Suppressor macrophage treated with lipopolysaccharide for 4 hours (primary cell): ENCODE results near the gene ZC3HAV1.
"Not testable (repeated sequence)": the region's sequence is repeated elsewhere in the genome, so short reads cannot be mapped to it uniquely, and the experiment has no call there.

Source experiments
- DNase-seq: peaks from one replicate; pipeline ENCODE4 v3.0.0-alpha.2; 2020

ZC3HAV1 gene

DNA sequence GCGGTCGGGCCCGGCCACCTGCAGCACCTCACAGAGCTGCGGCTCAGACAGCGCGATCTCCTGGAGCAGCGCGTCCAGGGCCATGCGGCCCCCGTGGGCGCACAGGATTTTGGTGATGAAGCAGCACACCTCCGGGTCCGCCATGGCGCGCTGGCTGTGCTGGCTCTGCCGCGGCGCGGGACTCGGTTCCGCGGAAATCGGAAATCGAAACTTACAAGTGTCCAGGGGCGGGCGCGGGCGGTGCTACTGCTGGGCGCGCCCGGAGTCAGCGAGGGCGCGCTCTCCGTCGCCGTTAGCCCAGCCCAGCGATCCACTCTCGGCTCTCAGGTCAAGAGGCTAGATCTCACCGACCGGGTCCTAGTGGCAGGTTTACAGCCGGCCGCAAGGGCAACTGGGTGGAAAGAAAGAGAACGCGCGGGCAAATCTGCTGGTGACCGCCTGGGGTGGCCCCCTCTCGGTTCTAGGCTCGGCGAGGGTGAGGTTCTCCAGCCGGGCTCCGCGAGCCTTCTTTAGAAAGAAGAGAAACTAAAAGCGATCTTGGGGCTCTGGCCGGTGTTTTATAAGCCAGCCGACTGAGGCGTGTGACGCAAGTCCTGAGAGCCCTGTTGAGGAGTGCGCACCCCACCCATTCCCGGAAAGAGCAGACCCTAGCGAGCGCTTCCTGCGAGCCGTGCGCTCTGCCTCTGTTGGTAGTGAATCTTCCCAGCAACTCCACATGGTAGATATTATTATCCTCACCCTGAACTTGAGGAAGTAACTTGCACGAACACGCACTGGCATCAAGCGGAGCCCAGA lies at the start of gene ZC3HAV1:
TSS of gene ZC3HAV1 (minus strand) at position 533 of the 795 bp plus-strand sequence. CDS start at position 144, 389 bp downstream.
- peak; percentile 99 for DNase-seq

DNA sequence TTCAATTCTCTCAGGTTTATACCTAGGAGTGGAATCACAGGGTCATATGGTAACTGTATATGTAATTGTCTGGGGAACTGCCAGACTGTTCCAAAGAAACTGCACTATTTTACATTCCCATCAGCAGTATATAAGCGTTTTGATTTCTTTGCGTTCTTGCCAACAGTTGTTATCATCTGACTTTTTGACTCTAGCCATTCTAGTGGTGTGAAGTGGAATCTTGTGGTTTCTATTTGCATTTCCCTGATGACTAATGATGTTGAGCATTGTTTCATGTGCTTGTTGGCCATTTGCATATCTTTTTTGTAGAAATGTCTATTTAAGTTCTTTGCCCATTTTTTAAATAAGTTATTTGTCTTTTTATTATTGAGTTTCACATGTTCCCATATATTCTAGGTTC lies 44.3 kb upstream of the ZC3HAV1 start:
- peak; percentile 47 for DNase-seq

DNA sequence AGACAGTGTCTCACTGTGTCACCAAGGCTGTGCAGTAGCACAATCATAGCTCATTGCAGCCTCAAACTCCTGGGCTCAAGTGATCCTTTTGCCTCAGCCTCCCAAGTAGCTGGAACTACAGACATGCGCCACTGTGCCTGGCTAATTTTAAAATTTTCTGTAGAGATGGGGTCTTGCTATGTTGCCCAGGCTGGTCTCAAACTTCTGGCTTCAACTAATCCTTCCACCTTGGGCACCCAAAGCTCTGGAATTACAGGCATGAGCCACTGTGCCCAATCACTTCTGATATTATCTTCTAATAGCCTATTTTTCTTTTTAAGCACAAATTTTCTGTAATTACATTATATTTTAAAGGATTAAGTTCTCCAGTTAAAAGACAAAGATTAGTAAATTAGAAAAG lies 42.6 kb upstream of the ZC3HAV1 start:
- DNase-seq, result no peak

DNA sequence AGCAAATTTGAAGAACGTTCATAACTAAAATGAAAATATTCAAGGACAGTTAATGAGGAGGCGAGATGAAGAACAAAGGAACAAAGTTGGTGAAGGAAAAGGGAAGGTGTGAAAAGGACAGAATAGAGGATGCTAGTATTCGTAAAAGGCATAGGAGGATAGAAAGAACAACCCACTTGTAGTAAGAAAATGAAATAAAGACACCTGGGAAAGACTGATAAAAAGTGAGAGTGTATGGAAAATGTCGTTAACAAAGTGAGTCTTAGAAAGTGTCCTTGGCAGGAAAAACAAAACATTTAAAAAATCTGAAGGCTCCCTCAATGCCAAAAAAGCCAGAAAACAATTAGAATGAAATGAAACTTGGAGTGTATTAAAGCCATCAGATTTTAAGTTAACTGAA lies 29.6 kb upstream of the ZC3HAV1 start:
- no peak for DNase-seq

DNA sequence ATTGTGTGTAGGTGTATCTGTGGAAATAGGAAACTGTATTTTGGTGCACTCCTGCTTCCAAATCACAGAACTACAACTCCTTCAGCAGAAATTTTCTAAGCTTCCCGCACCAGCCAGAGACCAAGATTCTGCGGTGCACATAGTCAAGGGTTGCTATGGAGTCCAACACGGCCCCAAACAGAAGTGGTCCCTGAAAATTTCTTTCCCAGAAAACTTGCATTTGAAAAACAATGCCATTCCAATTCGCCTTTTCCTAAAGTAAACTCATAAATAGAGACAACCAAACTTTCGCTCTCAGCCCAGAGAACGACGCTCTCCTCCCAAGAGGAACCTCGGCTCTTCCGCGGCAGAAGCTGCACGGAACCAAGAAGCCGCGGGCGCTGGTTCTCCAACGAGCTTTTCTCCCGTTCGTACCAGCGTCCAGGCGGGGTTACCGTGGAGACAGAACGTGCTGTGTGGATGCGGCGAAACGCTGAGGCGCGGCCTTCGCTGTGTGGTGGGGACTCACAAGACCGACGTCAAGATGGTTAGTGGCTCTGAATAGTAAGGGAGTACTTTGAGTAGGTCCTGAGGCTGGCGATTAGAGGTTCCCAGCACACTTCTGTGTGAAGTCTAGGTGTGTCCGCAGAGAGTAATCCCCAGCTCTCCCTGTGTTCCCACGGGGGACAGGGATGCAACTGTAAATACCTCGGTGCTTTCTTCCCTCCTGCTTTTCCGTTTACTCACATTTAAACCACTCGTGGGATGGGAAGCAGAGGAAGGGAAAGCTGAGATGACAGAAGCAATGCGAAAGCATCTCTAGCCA lies 24.0 kb upstream of the ZC3HAV1 start:
- DNase-seq, result peak; percentile 93

DNA sequence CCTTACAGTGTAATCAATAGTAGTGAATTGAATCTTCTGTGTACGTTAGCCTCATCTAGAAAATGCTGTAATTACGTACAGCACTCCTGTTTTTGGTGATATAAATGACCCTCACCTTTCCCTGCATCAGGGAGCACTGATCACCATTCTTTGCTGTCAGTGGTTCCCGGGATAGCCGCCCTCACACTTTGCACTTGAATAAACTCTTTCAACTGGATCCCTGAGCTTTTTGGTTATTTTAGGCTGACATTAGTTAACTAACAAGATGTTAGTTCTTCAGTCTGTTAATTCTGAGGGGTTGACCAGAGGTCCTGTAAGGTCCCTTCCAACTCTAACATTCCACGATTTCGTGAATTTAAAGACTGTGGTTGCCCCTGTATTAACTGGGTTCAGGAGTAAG lies 23.4 kb upstream of the ZC3HAV1 start:
- no peak for DNase-seq

DNA sequence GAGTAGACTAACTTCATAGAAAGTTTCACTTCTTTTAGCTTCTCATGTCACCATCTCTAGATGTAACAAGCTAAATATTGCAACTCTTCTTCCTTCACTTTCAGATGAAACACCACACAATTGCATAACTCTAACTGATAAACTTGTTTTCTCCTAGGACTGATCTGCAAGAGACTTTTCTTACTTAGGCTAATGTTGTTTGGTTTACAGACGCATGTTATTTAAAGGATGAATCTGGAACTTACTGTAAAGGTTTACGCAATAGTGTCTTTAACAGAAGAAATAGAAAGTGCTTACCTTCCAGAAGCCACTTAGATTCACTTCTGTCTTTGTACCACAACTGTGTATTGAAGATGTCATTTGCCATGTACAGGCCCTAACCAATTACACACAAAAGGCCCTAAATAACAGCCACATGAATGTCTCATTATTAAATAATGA lies 22.1 kb upstream of the ZC3HAV1 start:
- peak; percentile 85 for DNase-seq

DNA sequence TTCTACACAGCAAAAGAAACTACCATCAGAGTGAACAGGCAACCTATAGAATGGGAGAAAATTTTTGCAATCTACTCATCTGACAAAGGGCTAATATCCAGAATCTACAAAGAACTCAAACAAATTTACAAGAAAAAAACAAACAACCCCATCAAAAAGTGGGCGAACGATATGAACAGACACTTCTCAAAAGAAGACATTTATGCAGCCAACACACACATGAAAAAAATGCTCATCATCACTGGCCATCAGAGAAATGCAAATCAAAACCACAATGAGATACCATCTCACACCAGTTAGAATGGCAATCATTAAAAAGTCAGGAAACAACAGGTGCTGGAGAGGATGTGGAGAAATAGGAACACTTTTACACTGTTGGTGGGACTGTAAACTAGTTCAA lies 20.3 kb upstream of the ZC3HAV1 start:
- not testable (repeated sequence) for DNase-seq

DNA sequence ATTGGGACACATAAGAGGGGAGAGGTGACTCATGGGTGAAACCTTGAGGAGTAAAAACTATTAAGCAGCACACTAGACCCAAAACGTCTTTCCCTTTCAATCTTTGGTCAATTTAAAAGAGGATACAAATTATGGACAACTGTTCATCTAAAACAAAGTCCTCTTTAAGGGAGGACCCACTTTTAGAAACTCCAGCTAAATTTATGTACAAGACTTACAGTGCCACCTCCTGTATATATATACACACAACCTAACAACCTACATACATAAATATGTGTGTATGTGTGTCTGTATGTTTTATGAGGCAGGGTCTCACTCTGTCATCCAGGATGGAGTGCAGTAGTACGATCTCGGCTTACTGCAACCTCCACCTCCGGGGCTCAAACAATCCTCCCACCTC lies 18.1 kb upstream of the ZC3HAV1 start:
- no peak for DNase-seq

DNA sequence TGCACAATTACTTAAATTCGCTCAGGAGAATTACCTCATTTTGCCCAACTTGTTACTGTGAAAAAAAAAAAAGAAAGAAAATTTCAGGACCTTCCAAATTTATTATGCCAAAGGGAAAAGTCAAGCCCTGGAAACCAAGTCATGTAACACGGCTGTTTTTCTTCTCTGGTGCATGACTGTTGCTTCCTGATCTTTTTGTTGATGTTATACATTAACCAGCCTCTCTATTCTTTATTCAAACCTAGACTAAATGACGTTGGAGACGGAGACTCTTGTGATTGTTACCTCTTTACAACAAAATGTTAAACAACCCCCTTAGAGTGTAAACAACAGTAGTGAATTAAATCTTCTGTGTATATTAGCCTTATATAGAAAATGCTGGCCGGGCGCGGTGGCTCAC lies 16.1 kb upstream of the ZC3HAV1 start:
- DNase-seq, result no peak

DNA sequence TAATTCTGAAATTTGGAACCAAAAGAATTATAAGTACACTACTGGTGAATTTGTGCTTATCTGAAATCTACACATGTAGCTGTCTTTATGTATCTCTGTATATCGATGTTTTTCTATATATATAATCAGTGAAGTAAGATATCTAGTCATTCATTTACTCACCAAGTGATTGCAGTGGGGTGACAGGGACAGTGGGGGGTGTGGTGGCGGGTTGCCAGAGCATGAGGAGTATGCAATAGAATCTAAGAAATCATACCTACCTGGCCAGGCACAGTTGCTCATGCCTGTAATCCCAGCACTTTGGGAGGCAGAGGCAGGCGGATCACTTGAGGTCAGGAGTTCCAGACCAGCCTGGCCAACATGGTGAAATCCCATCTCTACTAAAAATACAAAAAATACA lies 15.5 kb upstream of the ZC3HAV1 start:
- DNase-seq, result not testable (repeated sequence)

DNA sequence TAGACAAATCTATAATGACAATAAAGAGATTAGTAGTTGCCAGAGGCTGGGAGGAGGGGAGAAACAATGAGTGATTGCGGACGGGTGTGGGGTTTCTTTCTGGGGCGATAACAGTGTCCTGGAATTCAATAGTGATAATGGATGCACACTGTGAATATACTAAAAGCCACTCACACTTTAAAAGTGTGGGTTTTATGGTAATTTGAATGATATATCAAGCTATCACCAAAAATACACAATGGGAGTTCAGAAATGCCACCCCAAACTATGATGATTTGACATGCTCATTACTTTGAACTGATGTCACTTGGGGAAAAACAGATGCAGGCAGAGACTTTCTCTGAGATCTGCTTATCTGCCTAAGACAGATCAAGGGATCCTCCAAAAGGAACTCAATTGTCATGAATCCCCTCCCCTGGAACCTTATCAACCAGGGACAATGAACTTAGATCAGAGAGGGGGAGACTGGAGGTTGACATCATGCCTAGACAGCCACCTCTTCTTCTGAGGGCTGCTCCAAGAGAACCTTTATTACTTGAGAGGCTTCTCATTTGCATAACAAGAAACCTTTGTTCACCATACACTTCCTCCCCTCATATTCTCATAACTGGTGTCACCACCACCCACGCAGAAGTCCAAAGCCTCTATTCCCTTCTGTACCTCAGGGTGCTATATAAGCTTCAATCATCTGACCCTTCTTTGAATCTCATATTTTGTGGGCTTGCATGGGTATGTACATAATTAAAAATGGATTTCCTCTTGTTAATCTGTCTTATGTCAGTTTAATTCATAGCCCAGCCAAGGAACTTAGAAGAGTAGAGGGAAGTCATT lies 14.8 kb upstream of the ZC3HAV1 start:
- DNase-seq, result peak; percentile 67

DNA sequence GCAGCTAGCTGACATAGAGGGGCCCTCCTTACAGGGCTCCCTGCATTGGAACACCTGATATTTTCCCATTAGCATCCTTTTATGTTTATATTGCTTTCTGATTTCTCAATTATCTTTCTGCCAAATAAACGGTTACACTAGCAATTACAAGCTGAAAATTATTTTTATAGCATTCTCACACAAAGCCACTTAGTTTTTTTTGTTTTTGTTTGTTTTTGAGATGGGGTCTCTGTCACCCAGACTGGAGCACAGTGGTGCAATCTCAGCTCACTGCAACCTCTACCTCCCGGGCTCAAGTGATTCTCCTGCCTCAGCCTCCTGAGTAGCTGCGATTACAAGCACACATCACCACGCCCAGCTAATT lies 9.9 kb upstream of the ZC3HAV1 start:
- no peak for DNase-seq

DNA sequence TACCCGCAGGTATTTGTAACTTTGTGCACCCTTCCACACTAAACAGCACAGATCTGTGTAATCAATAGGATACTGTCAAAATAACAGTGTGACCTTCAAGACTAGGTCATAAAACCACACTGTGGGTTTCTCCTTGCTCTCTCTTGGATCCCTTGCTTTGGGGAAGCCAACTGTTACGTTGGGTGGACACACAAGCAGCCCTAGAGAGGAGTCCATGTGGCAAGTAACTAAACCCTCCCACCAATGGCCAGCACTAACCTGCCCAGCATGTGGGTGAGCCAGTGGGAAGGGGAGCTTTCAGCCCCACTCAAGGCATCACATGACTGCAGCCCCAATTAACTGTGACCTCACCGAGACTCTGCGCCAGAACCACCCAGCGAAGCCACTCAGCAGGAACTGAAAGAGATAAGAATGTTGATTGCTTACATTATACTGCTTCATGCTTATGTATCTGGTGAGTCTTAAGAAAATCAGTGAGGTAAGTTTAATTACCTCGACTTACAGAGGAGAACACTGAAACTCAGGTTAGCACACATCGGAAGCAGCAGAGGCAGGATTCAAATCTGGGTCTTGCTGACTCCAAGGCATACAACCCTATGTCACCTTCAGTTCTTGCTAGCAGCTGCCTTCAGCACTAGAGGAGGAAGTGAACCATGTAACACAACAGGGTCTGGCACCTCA lies 9.4 kb upstream of the ZC3HAV1 start:
- DNase-seq, result peak; percentile 61

DNA sequence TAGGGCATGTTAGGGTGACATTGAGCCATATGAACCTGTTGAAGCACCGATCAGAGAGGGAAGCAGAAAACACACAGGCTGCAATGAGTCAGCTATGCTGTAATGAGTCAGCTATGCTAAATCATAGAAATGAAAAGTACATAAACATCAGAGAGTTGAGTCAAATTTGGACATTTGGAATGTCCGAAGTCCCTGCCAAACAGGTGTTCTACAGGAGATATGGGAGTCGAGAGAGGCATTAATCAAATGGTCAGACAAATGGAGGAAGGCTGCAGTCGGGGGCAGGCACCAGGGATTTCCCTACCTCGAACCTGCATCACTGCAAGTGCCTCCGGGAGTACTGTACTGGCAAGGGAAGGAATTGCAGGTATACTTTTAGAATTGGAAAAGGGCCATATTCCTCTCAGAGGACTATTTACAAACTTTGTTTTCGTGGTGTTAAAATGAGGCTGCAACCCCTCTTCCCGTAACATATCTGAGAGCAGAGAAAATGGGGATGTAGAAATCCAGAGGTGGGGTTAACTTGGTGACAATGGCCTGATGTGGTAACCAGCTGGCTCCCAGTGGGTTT lies 8.8 kb upstream of the ZC3HAV1 start:
- DNase-seq, result peak; percentile 70

DNA sequence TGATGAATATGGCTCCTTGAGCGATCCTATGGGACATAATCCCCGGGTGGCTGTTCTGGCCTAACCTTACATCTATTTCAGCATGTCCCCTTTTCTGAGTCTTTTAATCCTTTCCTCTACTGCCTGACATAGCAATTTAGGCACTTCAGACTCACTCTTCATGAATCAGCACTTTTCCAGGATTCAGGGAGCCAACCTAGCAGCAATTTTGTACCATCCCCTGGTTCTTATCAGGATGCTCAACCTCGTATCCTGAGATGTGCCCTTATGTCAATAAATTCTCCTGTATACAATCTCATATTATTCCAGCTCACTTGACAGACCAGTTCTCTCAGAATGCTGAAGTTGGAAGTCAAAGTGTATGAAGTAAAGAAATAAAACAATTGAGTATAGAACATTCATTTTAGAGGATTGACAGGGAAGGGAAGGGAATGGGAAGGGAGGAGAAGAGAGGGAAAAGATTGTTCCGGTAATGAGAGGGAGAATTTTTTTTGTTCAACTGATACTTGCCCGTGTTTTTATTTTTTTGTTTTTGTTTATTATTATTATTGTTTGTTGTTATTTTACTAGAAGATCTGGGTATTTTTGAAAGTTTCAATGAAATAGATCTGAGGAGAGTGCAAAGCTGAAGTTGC lies 8.2 kb upstream of the ZC3HAV1 start:
- DNase-seq, result no peak

DNA sequence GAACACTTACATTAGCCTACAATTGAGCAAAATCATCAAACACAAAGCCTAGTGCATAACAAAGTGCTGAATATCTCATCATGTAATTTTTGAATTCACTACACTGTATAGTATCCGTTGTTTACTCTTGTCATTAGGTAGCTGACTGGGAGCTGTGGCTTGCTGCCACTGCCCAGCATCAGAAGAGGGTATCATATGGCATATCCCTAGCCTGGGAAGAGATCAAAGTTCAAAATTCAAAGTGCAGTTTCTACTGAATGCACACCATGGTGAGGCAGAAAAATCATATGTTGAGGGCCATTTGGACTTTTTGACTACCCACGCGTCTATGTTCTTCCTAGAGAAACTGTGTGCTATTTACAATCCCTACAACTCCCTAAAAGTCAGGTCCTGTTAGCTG lies 7.5 kb upstream of the ZC3HAV1 start:
- DNase-seq, result no peak

DNA sequence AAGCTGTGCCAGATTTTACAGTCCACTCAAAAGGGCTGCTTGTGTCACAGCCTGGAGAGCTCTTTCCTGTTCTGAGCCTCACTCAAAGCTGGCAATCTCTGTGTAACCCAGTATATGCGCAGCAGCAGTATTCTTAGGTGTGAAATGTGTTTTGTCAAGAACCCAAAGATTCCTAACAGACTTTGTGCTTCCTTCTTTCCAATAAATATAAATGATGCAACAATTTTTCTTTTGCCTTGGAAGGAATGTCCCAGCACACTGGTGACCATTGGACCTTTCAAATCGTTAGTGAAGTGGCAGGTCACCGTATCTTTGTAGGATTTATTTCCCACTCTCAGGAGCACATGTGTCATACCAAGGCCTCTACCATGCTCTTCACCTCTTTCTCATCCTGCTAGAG lies 5.6 kb upstream of the ZC3HAV1 start:
- no peak for DNase-seq

DNA sequence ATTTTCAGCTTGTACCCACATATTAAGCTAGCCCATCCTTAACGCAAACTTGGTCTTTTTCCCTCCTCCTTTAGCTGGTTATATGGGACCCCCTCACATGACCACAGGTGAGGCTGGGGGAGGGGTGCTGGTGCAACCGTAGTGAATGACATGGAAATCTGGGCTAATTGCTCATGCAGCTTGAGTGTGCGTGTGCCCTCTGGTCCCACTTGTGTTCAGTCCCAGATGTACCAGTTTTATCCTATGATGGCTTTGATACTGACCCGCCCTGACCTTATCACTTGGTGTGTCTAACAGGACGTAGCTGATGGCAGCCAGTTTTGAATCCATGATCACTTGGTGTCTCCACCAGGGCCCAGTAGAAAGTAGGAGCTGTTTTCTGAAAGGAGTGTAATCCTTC lies 5.1 kb upstream of the ZC3HAV1 start:
- DNase-seq, result no peak

DNA sequence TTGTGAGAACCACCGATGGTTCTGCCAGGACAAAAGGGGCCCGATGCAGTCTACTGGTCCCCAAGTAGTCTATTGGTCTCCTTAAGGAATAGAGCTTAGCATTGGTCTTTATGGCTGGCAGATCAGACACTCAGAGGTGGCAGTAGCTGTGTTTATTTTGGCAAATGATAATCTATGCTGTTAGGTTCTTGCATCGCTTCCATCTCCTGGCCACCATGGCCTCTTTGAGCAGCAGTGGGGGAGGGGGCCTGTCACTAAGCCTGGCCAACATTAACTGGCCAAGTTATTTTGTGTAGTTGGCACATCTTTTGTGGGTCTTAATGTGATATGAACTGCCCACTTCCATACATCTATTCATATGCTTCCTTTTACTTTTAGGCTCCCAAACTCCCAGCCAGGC lies 4.5 kb upstream of the ZC3HAV1 start:
- DNase-seq, result no peak

DNA sequence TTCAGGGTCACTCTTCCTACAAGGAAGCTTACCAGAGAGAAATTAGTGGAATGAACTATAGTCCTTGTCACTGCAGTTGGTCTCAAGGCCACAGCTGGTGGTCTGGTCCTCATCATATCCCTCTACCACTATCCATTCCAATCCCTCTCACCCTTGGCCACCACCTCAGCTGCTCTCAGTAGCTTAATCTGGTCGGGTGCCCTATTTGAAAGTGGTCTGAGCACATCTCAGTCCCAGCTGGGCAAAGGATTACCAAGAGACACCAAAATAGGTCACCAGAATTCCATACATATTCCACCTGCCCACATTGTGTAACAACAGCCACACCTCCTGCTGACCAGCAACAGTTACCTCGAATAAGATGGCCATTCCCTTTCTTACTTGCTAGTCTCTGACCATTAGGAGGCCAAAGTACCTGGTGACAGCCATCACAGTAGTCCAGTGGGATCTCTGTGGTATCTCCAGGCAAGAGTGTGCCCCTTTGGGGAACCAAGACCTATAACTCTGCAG lies 3.3 kb upstream of the ZC3HAV1 start:
- no peak for DNase-seq

DNA sequence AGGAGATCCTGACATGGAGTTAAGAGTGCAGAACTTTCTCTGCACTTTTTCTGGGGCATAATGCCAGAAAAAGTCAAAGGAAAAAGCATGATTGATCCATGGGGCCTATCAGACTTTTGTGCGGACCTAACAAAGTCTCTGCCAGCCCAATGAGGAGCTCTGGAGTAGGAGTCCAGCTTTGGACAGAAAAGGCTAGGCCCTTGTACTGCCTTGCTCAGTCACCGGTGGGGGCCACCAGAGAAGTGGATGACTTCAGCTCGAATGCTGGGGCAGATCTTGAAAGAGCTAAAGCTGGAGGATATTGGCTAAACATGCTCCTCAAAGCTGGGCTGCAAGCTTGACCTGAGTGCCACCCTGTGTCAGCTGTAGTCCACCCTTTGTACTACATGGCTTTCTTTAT lies 2.8 kb upstream of the ZC3HAV1 start:
- no peak for DNase-seq
